HG03520 (cell line): ENCODE results near the gene CSKMT.
"Not testable (repeated sequence)": the region's sequence is repeated elsewhere in the genome, so short reads cannot be mapped to it uniquely, and the experiment has no call there.

Source experiments
- ATAC-seq: cut with Tn5 transposase; IDR thresholded peaks from one replicate; pipeline ENCODE4 v1.9.1; 2021; ENCODE audit warnings: mild to moderate bottlenecking, moderate library complexity; ENCODE audit not compliant: unreplicated experiment

The CSKMT gene, protein sequence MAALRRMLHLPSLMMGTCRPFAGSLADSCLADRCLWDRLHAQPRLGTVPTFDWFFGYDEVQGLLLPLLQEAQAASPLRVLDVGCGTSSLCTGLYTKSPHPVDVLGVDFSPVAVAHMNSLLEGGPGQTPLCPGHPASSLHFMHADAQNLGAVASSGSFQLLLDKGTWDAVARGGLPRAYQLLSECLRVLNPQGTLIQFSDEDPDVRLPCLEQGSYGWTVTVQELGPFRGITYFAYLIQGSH

DNA sequence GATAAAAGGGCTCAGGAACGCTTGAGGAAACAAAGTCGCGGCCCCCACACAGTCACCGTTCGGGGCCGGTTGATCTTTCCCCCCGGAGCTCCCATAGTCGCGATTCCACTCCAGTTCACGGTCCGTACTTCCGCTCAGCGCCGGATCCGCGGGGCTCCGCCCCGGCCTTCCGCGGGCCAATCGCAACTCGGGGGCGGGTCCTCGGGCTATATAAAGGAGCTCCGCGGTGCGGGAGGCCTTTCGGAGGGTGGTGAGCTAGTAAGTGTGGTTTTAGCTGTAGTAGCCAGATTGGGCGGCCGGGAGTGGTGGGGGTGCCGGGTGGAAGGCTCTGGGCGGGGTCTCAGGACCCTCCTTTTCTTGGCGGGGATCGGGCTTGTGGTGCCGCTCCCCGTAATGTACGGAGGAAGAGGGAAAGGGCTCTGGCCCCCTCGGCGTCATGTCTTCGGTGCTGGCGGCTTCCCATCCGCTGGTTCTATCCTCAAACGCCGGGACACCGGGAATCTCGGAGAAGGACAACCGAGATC, at the start of gene CSKMT, which contains the start of gene C11orf98:
TSS of gene CSKMT (plus strand) at position 238 of the 524 bp plus-strand sequence. CDS start 568 bp downstream, outside the sequence.
TSS of gene C11orf98 (minus strand) at position 136 of the 524 bp plus-strand sequence. CDS start at position 95, 41 bp downstream.
- peak; percentile 70 for ATAC-seq

DNA sequence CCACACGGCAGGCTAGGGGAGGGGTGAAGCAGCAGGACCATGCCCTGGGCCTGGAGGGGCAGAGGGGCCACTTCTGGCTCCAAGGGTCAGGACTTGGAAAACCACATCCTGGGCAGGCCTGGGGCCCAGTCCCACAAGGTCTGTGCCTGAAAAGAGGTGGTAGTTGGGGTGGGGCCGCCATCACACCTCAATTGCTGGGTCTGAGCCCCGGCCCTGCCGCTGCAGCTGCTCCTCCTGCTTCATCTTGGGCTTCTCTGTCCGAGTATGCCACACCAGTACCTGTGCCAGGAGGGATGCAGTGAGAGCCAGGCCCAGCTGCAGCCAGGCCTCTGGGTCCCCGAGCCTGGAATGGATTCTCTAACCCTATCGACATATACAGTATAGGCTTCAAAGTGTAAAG, 49.6 kb upstream of the CSKMT start:
- ATAC-seq = no peak

DNA sequence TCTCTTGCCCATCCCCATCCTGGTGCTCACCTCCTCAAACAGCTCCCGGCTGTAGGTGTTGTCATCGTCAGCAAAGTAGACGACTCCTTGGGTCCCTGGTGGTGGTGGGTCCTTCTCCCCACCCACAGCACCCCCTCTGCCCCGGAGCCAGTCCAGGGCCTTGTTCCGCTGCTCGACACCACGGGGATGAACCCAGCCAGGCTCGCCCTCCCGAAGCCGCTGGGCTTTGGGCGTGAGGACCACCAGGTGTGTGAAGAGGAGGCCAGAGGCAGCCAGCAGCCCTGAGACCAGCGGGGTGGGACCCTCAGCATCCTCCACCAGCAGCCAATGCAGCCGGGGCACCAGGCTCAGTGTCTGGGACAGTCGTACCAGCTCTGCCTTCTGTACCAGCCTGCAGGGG, 48.2 kb upstream of the CSKMT start:
- not testable (repeated sequence) for ATAC-seq

DNA sequence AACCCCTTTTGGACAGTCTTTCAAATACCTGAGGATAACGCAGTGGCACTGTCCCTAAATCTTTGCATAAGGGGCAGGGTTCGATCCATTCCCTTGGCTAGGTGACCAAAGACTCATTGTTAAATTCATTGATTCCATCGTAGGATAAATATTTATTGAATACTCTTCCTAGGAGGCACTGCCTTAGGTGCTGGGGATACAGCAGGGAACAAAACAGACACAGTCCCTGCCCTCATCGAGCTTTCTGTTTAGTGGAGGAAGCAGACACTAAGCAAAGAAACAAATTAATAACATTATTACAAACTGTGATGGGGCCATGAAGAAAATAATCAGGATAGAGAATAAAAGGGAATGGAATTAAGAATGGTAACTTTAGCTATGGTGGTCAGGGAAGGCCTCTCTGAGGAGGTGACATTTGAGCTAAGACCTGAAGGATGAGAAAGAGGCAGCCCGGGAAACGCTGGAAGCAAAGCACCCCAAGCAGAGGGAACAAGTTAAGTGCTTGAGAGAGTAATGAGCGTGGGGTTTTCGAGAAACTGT, 44.0 kb upstream of the CSKMT start:
- no peak for ATAC-seq

DNA sequence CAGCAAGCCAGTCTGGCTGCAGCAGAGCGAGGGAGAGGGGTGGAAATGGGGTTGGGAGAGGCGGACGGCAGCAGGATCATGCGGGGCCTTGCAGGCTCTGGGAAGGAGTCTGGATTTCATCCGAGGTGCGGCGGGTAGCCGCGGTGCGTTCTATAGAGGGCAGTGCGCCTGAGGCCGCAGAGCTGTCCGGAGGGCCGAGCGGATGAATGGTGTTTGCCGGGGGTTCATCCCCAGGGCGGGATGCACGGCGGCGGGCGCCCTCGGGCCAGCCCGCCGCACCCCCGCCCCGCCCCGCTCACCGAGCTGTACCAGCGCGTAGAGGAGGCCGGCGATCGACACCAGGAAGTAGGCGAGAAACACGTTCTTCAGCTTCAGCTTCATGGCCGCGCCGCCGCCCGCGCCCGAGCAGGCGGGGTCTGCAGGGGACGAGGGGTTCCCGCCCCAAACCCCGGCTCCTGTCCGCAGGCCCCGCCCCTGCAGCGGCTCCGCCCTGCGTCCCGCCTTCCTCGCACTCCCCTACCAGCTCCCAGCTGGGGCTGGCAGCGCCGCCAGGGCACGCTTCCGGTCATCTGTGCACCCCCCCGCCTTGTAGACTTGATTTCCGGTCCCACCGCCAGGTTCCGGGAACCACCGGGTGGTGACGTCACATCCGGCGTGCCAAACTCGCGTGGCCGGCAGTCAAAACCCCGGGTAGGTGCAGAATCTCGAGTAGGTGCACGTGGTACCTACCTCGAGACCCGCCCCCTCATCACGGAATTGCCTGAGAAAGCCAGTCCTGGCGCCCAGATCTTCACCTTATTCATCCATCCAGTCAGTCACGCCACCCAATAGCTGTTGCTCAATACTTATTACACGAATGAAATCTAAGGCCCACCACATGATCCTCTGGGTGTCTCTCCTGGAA, 43.3 kb upstream of the CSKMT start, which contains the start of gene B3GAT3:
TSS of gene B3GAT3 (minus strand) at position 420 of the 904 bp plus-strand sequence. CDS start at position 381, 39 bp downstream.
- peak; percentile 87 for ATAC-seq

DNA sequence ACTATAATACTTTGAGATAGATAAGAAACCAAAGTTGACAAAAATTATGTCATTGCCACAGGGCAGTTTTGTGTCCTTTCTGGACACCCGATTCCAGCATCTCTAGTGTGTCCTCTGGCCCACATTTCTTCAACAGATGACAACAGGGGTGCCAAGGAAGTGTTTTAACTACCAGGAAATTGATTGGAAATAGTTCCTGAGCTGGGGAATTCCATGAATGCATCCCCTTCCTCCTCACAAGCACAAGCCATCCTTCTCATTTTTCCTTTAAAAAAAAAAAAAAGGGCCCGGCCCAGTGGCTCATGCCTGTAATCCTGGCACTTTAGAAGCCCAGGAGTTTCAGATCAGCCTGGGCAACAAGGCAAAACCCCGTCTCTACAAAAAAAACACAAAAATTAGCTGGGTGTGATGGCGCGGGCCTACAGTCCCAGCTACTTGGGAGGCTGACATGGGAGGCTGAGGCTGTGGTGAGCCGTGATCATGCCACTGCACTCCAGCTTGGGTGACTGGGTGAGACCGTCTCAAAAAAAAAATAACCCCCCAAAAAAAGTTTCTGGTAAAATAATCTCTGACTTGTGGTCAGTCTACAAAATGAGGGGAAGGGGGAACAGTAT, 42.5 kb upstream of the CSKMT start:
- no peak for ATAC-seq

DNA sequence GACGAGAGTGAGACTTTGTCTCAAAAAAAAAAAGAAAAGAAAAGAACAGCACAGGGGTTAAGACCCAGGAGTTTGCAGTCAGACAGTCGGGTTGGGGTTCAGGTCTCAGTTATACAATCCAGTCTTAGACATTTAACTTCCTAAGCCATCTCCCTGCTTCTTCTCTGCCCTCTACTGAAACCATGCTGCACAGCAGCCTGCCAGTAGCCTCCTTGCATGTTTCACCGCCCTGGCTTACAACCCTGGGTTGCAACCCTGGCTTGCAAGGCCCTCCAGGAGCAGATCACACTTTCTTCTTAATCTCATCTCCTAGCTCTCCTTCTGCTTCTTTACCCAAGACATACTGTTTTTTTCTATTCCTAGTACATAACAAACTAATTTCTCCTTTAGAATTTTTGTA, 37.4 kb upstream of the CSKMT start:
- ATAC-seq = no peak

DNA sequence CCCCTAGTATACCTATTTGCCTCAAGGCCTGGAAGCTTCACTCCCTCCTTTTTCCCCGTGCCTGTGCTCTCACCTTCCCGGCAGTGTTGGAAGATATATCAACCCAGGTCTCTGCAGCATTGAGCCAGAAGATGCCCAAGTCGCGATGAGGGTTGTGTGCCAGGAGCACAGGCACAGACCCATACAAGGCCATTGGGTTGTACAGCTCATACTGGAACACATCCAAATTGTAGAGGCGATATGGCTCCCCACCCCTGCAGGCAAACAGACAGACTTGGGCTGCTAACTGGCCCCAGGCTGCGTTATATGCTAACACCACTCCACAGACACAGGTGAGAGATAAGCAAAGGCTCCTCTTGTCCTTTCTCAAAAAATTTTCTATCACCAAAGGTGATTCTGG, 32.6 kb upstream of the CSKMT start:
- no peak for ATAC-seq

DNA sequence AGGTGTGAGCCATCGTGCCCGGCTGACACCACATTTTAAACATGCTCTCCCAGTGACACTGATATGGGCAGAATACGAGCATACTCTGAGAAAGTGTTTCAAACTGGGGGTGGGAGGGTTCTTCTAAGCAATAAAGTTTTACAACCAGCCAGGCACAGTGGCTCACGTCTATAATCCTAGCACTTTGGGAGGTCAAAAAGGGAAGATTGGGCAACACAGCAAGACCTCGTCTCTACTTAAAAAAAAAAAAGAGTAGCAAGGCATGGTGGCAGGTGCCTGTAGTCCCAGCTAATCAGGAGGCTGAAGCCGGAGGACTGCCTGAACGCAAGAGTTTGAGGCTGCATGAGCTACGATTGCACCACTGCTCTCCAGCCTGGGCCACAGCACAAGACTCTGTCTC, 20.9 kb upstream of the CSKMT start:
- ATAC-seq = no peak

DNA sequence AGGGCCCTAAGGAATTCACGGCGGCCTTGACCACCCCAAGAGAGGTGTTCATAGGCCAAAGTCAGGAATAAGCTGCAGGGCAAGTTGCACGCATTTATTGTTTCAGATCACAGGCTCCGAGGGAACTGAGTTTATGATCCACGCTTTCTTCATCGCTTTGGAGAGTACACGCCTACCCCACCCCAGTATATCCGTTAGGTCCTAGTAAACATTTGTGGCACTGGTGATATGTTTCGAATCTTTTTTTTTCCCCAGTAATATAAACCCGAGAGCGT, 19.5 kb upstream of the CSKMT start:
- ATAC-seq = no peak

DNA sequence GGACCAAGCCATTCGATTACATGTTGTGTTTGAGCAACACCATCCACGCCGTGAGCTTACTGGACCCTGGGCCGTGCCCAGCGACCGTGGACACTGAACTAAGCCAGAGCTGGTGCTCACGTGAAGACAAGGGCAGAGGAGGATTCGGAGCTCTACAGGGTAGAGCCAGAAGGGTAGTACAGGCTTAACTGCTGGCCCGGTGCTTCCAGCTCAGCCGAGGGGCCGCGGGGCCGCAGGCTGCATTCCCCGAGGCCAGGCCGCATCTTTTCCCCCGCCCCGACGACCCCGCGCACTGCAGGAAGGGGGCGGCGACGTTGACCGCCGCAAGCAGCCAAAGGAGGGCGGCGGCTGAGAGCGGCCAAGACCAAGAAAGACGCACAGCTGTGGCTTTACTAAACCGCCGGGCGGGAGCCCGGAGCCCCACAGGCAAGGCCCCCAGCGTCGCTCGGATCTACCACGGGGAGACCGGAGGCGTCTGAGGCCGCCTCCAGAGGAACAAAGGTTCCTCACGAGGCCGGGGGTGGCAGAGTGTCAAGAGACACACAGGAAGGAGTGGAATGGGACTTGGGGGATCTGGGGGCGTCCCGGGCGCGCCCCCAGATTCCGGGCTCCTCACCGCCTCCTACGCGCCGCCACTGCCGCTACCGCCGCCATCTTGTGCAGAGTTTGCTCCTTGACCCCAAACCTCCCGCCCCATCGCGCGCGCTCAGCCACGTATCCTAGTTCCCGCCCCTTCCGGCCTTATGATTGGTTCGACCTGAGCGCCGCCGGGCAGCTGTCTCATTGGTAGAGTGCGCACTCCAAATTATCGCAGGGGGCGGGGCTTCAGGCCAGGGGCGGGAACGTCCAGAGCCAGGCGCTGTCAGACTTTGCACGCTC, 18.9 kb upstream of the CSKMT start, which contains the start of gene GANAB:
TSS of gene GANAB (minus strand) at position 668 of the 879 bp plus-strand sequence. CDS start at position 654, 14 bp downstream.
- ATAC-seq = peak; percentile 89

DNA sequence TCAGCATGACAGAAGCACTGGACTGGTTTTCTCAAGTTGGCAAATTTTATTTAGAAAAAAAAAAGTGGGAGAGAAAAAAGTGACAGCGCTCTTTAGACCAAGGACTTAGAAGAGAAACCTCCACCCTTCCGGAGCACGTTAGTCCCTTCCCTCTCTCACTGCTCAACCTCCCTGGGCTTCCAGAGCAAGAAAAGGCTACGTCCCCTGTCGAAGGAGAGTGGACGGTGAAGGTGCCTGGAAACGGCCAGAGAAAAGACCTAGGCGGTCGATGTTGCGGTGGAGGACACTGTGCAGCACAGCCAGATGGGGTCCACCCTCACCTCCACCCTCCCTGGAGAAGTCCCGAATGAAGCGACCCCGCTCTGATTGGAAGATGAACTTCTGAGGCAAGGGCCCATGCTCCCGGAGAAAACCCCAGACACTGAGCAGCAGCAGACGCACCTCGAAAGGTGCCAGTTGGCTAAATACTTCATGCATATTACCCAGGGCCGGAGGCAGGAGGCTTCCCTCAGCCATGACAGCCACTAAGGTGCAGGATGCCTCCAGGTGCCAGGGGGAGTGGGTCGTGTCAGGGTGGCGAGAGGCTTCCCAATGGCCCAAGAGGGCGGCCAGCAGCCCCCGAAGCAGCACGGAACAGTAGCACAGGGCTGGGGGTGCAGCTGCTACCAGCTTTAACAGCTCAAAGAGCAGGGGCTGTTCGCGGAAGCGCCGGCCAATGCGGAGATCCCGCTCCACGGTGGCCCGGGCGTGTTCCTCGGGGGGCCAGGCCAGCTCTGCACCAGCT, 18.1 kb upstream of the CSKMT start:
- ATAC-seq = no peak

DNA sequence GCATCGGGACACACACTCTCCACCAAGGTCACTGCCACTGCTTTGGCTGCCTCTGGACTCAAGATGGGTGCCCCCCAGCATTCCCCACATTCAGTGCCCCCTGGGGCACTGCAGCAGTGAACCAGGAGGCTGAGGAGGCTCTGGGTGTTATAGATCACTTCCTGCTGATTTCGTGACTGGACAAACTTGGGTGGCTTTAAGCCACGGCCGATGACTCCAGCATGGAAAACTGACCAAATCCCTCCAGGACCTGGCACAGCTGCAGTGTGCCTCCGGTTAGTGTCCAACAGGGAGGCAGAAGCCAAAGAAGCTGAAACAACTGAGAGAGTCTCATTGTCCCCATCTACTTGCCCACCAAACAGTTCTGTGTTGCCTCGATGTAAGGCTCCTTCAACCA, 17.5 kb upstream of the CSKMT start:
- no peak for ATAC-seq

DNA sequence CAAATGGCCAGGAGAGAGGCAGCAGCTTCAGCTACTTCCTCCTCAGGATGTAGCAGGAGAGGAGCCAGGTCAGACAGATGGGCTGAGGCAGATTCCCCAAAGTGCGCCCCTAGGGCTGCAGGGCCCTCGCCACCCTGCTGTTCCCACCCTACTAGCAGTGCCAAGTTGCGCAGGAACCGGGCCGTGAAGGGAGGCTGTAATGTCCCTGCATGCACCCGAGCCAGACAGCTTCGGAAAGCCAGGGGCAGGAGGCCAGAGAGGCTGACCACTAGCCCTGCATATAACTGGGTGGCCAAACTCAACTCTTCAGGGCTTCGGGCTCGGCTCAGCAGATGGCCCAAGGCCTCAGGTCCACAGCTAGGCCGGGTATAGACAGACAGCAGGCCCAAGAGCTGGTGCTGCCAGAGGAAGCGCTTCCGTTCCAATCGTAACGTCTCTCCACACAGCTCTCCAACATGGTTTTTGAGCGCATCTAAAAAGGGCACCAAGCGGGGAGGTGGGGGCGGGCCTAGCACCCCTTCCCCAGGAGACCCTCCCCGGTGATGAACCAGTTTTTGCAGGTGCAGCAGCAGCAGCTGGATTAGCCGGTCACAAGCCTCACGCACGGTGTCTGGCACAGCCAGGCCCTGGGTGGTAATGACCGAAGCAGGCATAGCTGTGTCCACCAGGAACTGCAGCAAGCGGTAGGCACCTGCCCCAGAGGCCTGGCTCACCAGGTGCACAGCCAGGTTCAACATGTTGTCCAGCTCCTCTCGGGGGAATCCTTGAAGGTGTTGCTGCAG, 16.7 kb upstream of the CSKMT start:
- ATAC-seq = no peak

DNA sequence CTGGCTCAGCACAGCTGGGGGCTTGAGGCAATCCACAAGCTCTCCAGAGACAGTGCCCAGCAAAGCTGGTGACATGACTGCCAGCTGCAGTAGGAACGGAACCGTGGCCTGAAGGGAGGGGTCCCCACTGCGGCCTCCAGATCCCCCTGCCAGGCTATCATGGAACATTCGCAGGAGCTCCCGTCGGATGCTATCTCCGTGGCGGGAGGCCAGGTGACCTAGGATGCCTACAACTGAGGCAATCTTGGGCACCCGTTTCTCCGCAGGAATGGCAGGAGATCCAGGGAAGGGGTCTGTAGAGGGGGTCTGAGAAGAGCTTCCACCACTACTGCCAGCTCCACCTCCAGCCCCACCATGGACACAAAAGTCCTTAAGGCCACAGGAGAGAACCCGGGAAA, 16.1 kb upstream of the CSKMT start:
- no peak for ATAC-seq

DNA sequence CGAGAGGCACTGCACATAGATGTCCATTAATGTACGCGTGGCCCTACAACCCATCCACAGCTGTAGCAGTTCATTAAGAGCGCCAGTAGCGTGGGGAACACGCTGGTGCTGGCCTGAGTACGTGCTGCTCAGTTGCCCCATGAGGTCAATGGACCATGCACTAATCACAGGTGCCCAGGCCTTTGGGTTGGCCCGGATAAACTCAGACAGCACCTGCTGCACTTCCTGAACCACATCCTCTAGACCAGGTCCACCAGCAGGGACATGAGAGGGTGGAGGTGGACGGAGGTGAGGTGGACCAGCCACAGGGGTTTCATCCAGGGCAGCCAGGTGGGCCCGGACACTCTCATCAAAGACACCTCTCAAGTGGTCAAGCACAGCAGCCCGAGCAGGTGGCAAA, 15.6 kb upstream of the CSKMT start:
- ATAC-seq = no peak

DNA sequence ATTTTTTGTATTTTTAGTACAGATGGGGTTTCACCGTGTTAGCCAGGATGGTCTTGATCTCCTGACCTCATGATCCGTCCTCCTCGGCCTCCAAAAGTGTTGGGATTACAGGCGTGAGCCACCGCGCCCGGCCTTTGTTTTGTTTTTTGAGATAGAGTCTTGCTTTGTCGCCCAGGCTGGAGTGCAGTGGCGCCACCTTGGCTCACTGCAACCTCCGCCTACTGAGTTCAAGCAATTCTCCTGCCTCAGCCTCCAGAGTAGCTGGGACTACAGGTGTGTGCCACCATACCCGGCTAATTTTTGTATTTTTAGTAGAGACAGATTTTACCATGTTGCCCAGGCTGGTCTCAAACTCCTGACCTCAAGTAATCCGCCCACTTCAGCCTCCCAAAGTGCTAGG, 14.8 kb upstream of the CSKMT start:
- not testable (repeated sequence) for ATAC-seq

DNA sequence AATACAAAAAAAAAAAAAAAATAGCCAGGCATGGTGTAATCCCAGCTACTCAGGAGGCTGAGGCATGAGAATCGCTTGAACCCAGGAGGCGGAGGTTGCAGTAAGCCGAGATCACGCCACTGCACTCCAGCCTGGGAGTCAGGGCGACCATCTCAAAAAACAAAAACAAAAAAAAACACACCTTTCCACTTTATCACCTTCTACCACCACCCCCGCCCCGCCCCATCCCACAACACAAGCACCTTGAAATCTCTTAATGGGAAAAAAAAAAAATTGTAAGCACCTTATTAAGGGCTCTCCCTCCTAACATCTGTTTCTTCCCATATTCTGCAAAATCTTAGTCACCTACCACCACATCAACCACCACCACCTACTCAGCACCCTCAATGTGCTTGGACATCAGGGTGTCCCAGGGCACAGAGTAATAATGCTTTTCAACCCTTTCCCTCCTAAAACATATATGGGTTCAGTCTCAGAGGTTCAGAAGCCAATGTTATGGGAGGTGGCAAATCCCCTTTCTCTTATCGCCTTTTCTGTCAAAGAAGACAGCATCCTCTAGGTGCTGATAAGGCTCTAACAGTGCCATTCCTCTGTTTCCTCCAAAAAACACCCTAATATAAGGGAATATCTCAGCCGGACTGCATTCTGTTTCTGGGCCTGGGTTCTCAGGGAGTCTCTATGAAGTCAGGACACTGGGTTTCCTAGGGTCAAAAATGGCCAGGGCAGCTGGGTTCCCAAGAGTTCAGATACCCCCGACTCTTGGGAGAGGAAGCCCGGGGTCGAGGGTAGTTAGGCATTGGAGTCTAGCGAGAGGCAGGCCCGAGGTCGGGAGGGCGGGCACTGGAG, 12.7 kb upstream of the CSKMT start:
- peak; percentile 16 for ATAC-seq
